Measurements from ENCODE around the gene NUTM1.
"Not testable (repeated sequence)": the region's sequence is repeated elsewhere in the genome, so short reads cannot be mapped to it uniquely, and the experiment has no call there.

Gene NUTM1

DNA sequence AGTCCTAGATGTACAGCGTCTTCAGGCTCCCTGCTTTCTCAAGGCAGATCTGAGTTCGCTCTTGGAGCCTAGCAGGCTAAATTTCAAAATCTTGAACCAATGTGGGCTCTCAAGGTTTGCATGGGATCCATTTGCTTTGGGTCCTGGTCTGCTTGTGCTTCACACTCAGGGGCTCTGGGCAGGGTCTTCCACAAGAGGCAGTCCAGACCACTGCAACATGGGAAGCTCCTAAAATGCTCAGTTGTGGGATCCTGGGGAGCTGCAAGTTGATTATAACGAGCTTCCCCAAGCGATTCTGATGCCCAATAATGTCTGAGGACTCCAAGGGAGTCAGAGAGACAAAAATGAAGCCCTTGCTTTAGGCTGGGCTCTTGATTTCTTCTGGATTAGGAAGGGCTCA is 6.7 kb downstream of the NUTM1 start:
- no CpG with 5 or more reads among the region's 4 CpGs for WGBS (ENCODE audit: extremely low coverage, insufficient coverage, low lambda C conversion rate)
- H3K9ac ChIP-seq (ENCODE audit: low read length) = no peak overlapping the region
- H3K27ac ChIP-seq (ENCODE audit: low read depth, low read length) = no peak overlapping the region
- no peak overlapping the region for H4K8ac ChIP-seq (ENCODE audit: low read depth, low read length)
- H3K18ac ChIP-seq (ENCODE audit: low read length) = no peak overlapping the region
- H3K79me2 ChIP-seq (ENCODE audit: control insufficient read depth, insufficient read depth, low read length) = no peaks in the 10 kb centered on the region
- no peak overlapping the region for H2AK5ac ChIP-seq (ENCODE audit: low read length)
- H4K5ac ChIP-seq (ENCODE audit: low read length) = no peak overlapping the region
- no peak overlapping the region for H2BK120ac ChIP-seq (ENCODE audit: low read depth, low read length)
- H2BK15ac ChIP-seq (replicated peaks; ENCODE audit: low read depth) = no peak overlapping the region
- H3K79me1 ChIP-seq (ENCODE audit: low read length) = no peaks in the 10 kb centered on the region
- H3K4me2 ChIP-seq (ENCODE audit: low read length) = no peak overlapping the region
- DNase-seq = no peak
- no peak overlapping the region for H3K56ac ChIP-seq (ENCODE audit: low read length)
- no peak overlapping the region for H3K4ac ChIP-seq (ENCODE audit: low read depth, low read length)
- no peak overlapping the region for H3K4me3 ChIP-seq (ENCODE audit: low read length)
- H3K23ac ChIP-seq (ENCODE audit: low read length) = no peak overlapping the region
- no peaks in the 10 kb centered on the region for H3K27me3 ChIP-seq (ENCODE audit: insufficient read depth, low read length, poor library complexity)
- H3K4me1 ChIP-seq (ENCODE audit: control insufficient read depth, low read depth, low read length) = no peaks in the 10 kb centered on the region
- no peaks in the 10 kb centered on the region for H3K36me3 ChIP-seq (ENCODE audit: control insufficient read depth, insufficient read depth, low read length)
- H2BK5ac ChIP-seq (ENCODE audit: low read length) = no peak overlapping the region

GRCh38 chr15:34352996-34353395 is 9.9 kb downstream of the NUTM1 start:
- not testable (repeated sequence) for H3K56ac ChIP-seq (ENCODE audit: low read length); H3K4ac ChIP-seq (ENCODE audit: low read depth, low read length); H3K4me2 ChIP-seq (ENCODE audit: low read length); H3K4me1 ChIP-seq (ENCODE audit: control insufficient read depth, low read depth, low read length); H3K79me2 ChIP-seq (ENCODE audit: control insufficient read depth, insufficient read depth, low read length); H4K5ac ChIP-seq (ENCODE audit: low read length); H2AK5ac ChIP-seq (ENCODE audit: low read length); H2BK5ac ChIP-seq (ENCODE audit: low read length); H3K27me3 ChIP-seq (ENCODE audit: insufficient read depth, low read length, poor library complexity); H2BK120ac ChIP-seq (ENCODE audit: low read depth, low read length); H4K8ac ChIP-seq (ENCODE audit: low read depth, low read length); H3K18ac ChIP-seq (ENCODE audit: low read length); H3K4me3 ChIP-seq (ENCODE audit: low read length); H3K23ac ChIP-seq (ENCODE audit: low read length); DNase-seq; H3K79me1 ChIP-seq (ENCODE audit: low read length); H3K27ac ChIP-seq (ENCODE audit: low read depth, low read length); H2BK15ac ChIP-seq (replicated peaks; ENCODE audit: low read depth); H3K9ac ChIP-seq (ENCODE audit: low read length); H3K36me3 ChIP-seq (ENCODE audit: control insufficient read depth, insufficient read depth, low read length)
- no CpG with 5 or more reads among the region's 12 CpGs for WGBS (ENCODE audit: extremely low coverage, insufficient coverage, low lambda C conversion rate)

DNA sequence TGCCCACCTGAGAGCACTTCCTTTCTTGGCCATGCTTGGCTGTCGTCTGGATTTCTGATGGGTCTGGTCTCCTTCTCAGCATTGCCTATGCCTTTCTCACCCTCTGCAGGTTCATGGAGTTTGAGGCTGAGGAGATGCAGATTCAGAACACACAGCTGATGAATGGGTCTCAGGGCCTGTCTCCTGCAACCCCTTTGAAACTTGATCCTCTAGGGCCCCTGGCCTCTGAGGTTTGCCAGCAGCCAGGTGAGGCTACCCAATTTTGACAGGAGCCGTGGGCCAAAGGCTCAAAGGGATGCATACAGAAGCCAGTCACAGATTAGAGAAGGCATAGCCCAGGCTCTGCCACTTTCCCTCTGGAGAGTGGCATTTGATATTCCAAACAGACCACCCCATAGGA is 10.5 kb downstream of the NUTM1 start:
- Histone ChIP-seq H4K5ac (ENCODE audit: low read length) (no peak overlapping the region), H3K9ac (ENCODE audit: low read length) (no peak overlapping the region), H4K8ac (ENCODE audit: low read depth, low read length) (no peak overlapping the region), H2BK120ac (ENCODE audit: low read depth, low read length) (no peak overlapping the region), H3K36me3 (ENCODE audit: control insufficient read depth, insufficient read depth, low read length) (no peaks in the 10 kb centered on the region), H3K4me1 (ENCODE audit: control insufficient read depth, low read depth, low read length) (no peaks in the 10 kb centered on the region), H3K23ac (ENCODE audit: low read length) (no peak overlapping the region), H2BK5ac (ENCODE audit: low read length) (no peak overlapping the region), H3K4me2 (ENCODE audit: low read length) (no peak overlapping the region), H3K79me1 (ENCODE audit: low read length) (no peaks in the 10 kb centered on the region), H3K27me3 (ENCODE audit: insufficient read depth, low read length, poor library complexity) (no peaks in the 10 kb centered on the region), H3K4me3 (ENCODE audit: low read length) (no peak overlapping the region), H3K18ac (ENCODE audit: low read length) (no peak overlapping the region), H2AK5ac (ENCODE audit: low read length) (no peak overlapping the region), H2BK15ac (replicated peaks; ENCODE audit: low read depth) (no peak overlapping the region), H3K79me2 (ENCODE audit: control insufficient read depth, insufficient read depth, low read length) (no peaks in the 10 kb centered on the region), H3K27ac (ENCODE audit: low read depth, low read length) (no peak overlapping the region), H3K56ac (ENCODE audit: low read length) (no peak overlapping the region), H3K4ac (ENCODE audit: low read depth, low read length) (no peak overlapping the region)
- DNase-seq = no peak
- WGBS (ENCODE audit: extremely low coverage, insufficient coverage, low lambda C conversion rate) = no CpG with 5 or more reads among the region's 2 CpGs

DNA sequence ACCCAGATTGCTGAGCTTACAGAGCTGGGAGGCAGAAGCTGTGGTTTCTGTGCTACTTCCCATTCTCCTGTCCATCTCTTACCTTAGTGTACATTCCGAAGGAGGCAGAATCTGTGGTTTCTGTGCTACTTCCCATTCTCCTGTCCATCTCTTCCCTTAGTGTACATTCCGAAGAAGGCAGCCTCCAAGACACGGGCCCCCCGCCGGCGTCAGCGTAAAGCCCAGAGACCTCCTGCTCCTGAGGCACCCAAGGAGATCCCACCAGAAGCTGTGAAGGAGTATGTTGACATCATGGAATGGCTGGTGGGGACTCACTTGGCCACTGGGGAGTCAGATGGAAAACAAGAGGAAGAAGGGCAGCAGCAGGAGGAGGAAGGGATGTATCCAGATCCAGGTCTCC is 11.2 kb downstream of the NUTM1 start:
- no peak for DNase-seq
- Histone ChIP-seq H3K27ac (ENCODE audit: low read depth, low read length) (no peak overlapping the region), H3K36me3 (ENCODE audit: control insufficient read depth, insufficient read depth, low read length) (peaks cover under 1% of the 10 kb centered on the region), H4K8ac (ENCODE audit: low read depth, low read length) (no peak overlapping the region), H3K79me2 (ENCODE audit: control insufficient read depth, insufficient read depth, low read length) (no peaks in the 10 kb centered on the region), H2BK120ac (ENCODE audit: low read depth, low read length) (no peak overlapping the region), H3K9ac (ENCODE audit: low read length) (no peak overlapping the region), H2AK5ac (ENCODE audit: low read length) (no peak overlapping the region), H3K4ac (ENCODE audit: low read depth, low read length) (no peak overlapping the region), H2BK5ac (ENCODE audit: low read length) (no peak overlapping the region), H3K56ac (ENCODE audit: low read length) (no peak overlapping the region), H2BK15ac (replicated peaks; ENCODE audit: low read depth) (no peak overlapping the region), H3K23ac (ENCODE audit: low read length) (no peak overlapping the region), H3K79me1 (ENCODE audit: low read length) (no peaks in the 10 kb centered on the region), H3K4me1 (ENCODE audit: control insufficient read depth, low read depth, low read length) (no peaks in the 10 kb centered on the region), H3K27me3 (ENCODE audit: insufficient read depth, low read length, poor library complexity) (no peaks in the 10 kb centered on the region), H4K5ac (ENCODE audit: low read length) (no peak overlapping the region), H3K18ac (ENCODE audit: low read length) (no peak overlapping the region), H3K4me3 (ENCODE audit: low read length) (no peak overlapping the region), H3K4me2 (ENCODE audit: low read length) (no peak overlapping the region)
- no CpG with 5 or more reads among the region's 7 CpGs for WGBS (ENCODE audit: extremely low coverage, insufficient coverage, low lambda C conversion rate)

DNA sequence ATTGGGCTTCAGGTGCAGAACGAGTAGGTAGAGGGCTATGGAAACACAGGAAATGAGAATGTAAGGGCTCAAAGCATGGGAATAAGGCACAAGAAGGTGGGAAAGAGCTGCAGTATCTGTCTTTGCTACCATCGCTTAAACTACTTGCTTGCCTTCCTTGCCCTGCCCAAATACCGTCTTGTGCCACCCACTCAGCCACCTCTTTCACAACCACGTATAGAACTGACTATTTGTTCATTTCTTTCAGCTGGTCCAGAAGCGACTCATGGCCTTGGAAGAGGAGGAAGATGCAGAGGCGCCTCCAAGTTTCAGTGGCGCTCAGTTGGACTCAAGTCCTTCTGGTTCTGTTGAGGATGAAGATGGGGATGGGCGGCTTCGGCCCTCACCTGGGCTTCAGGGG is 12.1 kb downstream of the NUTM1 start:
- H3K79me1 ChIP-seq (ENCODE audit: low read length) = no peaks in the 10 kb centered on the region
- no peak overlapping the region for H3K4ac ChIP-seq (ENCODE audit: low read depth, low read length)
- H4K5ac ChIP-seq (ENCODE audit: low read length) = no peak overlapping the region
- no peaks in the 10 kb centered on the region for H3K27me3 ChIP-seq (ENCODE audit: insufficient read depth, low read length, poor library complexity)
- no peak overlapping the region for H2BK15ac ChIP-seq (replicated peaks; ENCODE audit: low read depth)
- H3K23ac ChIP-seq (ENCODE audit: low read length) = no peak overlapping the region
- DNase-seq = no peak
- no peak overlapping the region for H3K27ac ChIP-seq (ENCODE audit: low read depth, low read length)
- H2BK5ac ChIP-seq (ENCODE audit: low read length) = no peak overlapping the region
- H3K79me2 ChIP-seq (ENCODE audit: control insufficient read depth, insufficient read depth, low read length) = no peaks in the 10 kb centered on the region
- no peak overlapping the region for H2AK5ac ChIP-seq (ENCODE audit: low read length)
- no CpG with 5 or more reads among the region's 9 CpGs for WGBS (ENCODE audit: extremely low coverage, insufficient coverage, low lambda C conversion rate)
- H3K9ac ChIP-seq (ENCODE audit: low read length) = no peak overlapping the region
- no peak overlapping the region for H3K4me2 ChIP-seq (ENCODE audit: low read length)
- no peak overlapping the region for H2BK120ac ChIP-seq (ENCODE audit: low read depth, low read length)
- peaks cover 3% of the 10 kb centered on the region for H3K36me3 ChIP-seq (ENCODE audit: control insufficient read depth, insufficient read depth, low read length)
- no peak overlapping the region for H3K56ac ChIP-seq (ENCODE audit: low read length)
- no peak overlapping the region for H4K8ac ChIP-seq (ENCODE audit: low read depth, low read length)
- H3K4me1 ChIP-seq (ENCODE audit: control insufficient read depth, low read depth, low read length) = no peaks in the 10 kb centered on the region
- H3K18ac ChIP-seq (ENCODE audit: low read length) = no peak overlapping the region
- H3K4me3 ChIP-seq (ENCODE audit: low read length) = no peak overlapping the region

DNA sequence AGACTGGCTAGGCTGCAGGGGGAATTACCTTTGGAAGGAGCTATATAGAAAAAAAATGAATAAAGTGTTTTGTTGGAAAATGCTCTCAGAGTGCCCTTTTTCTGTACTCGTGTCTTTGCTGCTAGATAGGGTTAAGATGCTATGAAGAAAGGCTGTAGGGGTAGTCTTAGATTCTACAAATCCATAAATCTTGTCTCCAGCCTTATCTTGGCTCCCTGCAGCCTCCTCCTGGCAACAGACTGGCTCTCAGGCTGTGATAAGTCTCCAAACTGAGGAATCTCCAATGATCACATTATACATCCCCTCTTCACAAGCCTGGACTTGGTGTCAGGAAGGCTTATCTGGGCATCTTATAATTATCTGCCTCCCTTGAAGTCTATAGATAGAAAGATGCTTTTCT is 14.5 kb downstream of the NUTM1 start:
- H3K36me3 ChIP-seq (ENCODE audit: control insufficient read depth, insufficient read depth, low read length) = peaks cover 3% of the 10 kb centered on the region
- no peak overlapping the region for H3K4me2 ChIP-seq (ENCODE audit: low read length)
- H3K9ac ChIP-seq (ENCODE audit: low read length) = no peak overlapping the region
- no peak overlapping the region for H2AK5ac ChIP-seq (ENCODE audit: low read length)
- H3K23ac ChIP-seq (ENCODE audit: low read length) = no peak overlapping the region
- H3K27ac ChIP-seq (ENCODE audit: low read depth, low read length) = no peak overlapping the region
- H2BK5ac ChIP-seq (ENCODE audit: low read length) = no peak overlapping the region
- no peak overlapping the region for H3K56ac ChIP-seq (ENCODE audit: low read length)
- H2BK15ac ChIP-seq (replicated peaks; ENCODE audit: low read depth) = no peak overlapping the region
- no peak overlapping the region for H3K4ac ChIP-seq (ENCODE audit: low read depth, low read length)
- no peak overlapping the region for H3K18ac ChIP-seq (ENCODE audit: low read length)
- H4K5ac ChIP-seq (ENCODE audit: low read length) = no peak overlapping the region
- H3K4me3 ChIP-seq (ENCODE audit: low read length) = no peak overlapping the region
- no peaks in the 10 kb centered on the region for H3K79me1 ChIP-seq (ENCODE audit: low read length)
- H3K4me1 ChIP-seq (ENCODE audit: control insufficient read depth, low read depth, low read length) = no peaks in the 10 kb centered on the region
- no peak for DNase-seq
- no CpG with 5 or more reads among the region's 1 CpG for WGBS (ENCODE audit: extremely low coverage, insufficient coverage, low lambda C conversion rate)
- H3K27me3 ChIP-seq (ENCODE audit: insufficient read depth, low read length, poor library complexity) = no peaks in the 10 kb centered on the region
- H2BK120ac ChIP-seq (ENCODE audit: low read depth, low read length) = no peak overlapping the region
- no peak overlapping the region for H4K8ac ChIP-seq (ENCODE audit: low read depth, low read length)
- no peaks in the 10 kb centered on the region for H3K79me2 ChIP-seq (ENCODE audit: control insufficient read depth, insufficient read depth, low read length)

All from mesendoderm (in vitro differentiated cells).